HepG2 (cell line): Measurements from ENCODE around the gene DIP2C. TPM values are rescaled to one million over a fixed set of nuclear protein-coding genes. Genes with fewer than 3 reads are reported as not detected.

Experiments used
- ATAC-seq: fragments of 200-7000 bp; cut with Tn5 transposase; 3 replicates; pipeline ENCODE4 v1.9.1; 2020; ENCODE audit warnings: mild to moderate bottlenecking, moderate library complexity
- BruUV-seq: library from RNA; stranded (reverse); fragments of 400-500 nt; replicated peaks from 2 replicates; lab custom pipeline; 2021; lab: Mats Ljungman, UMichigan
- CTCF ChIA-PET: fragments of 300-600 bp; formaldehyde crosslinking; extraction: SDS; loops from one replicate; lab custom pipeline; 2021; ENCODE audit warnings: low total read pairs, inconsistent platforms, low intra/inter-chr PET ratio; lab: Yijun Ruan, JAX
- POLR2A ChIA-PET: fragments of 350-600 bp; sonication (Branson Sonifier 250); formaldehyde crosslinking; loops from one replicate; lab custom pipeline; 2020; ENCODE audit warnings: antibody characterized with exemption, inconsistent platforms; lab: Yijun Ruan, JAX
- DNase-seq: peaks from one replicate; pipeline ENCODE4 v3.0.0-alpha.2; 2015; ENCODE audit warnings: low spot score
- FAIRE-seq: peaks from 3 replicates; lab custom pipeline; 2011; peaks lifted over from hg19 to GRCh38; lab: Jason Lieb, UNC
- H2AFZ ChIP-seq: one replicate; pipeline ENCODE4 v1.6.1; 2011; ENCODE audit warnings: low read length, inconsistent platforms
- H3K27ac ChIP-seq: fragments of 300-600 bp; 3 replicates; pipeline ENCODE4 v1.8.0; 2011; ENCODE audit warnings: mixed run types, mild to moderate bottlenecking, mixed read lengths, low read length, inconsistent platforms; ENCODE audit not compliant: insufficient read depth; ENCODE audit errors: extremely low read length
- H3K27me3 ChIP-seq, 2 experiments: fragments of 200-600 bp in 1 of 2; 2 replicates in 1 of 2; 3 replicates in 1 of 2; pipeline versions ENCODE4 v1.6.0 to v1.8.0; 2011; ENCODE audit warnings: low read length in 2 of 2, mild to moderate bottlenecking in 2 of 2, moderate library complexity in 2 of 2, inconsistent platforms in 1 of 2; ENCODE audit not compliant: insufficient read depth in 2 of 2, control insufficient read depth in 1 of 2
- H3K36me3 ChIP-seq, 2 experiments: fragments of 200-600 bp in 1 of 2; replicated peaks in 1 of 2; 2 replicates in 1 of 2; 3 replicates in 1 of 2; pipeline versions ENCODE4 v1.5.1 to v1.8.0; 2011; ENCODE audit warnings: low read length in 2 of 2, inconsistent platforms in 1 of 2; ENCODE audit not compliant: insufficient read depth in 2 of 2, control insufficient read depth in 1 of 2
- H3K4me1 ChIP-seq: 2 replicates; pipeline ENCODE4 v1.5.1; 2012; ENCODE audit warnings: low read length, inconsistent platforms; ENCODE audit not compliant: insufficient read depth
- H3K4me2 ChIP-seq: 2 replicates; pipeline ENCODE4 v1.6.0; 2011; ENCODE audit warnings: low read depth, low read length, inconsistent platforms
- H3K4me3 ChIP-seq, 3 experiments: fragments of 200-600 bp in 1 of 3; sonication (generic), shearing (Covaris generic) in 1 of 3; replicated peaks in 1 of 3; 2 replicates each; pipeline ENCODE4 v1.5.1; 2011 to 2016; ENCODE audit warnings: low read length in 3 of 3, inconsistent platforms in 2 of 3, low read depth in 2 of 3, mild to moderate bottlenecking in 2 of 3, control low read depth in 1 of 3, mixed read lengths in 1 of 3; ENCODE audit not compliant: insufficient read depth in 1 of 3
- H3K79me2 ChIP-seq: one replicate; pipeline ENCODE4 v1.6.1; 2011; ENCODE audit warnings: low read length, inconsistent platforms; ENCODE audit not compliant: insufficient read depth
- H3K9ac ChIP-seq: 2 replicates; pipeline ENCODE4 v1.6.0; 2011; ENCODE audit warnings: mild to moderate bottlenecking, low read depth, low read length, inconsistent platforms; ENCODE audit not compliant: insufficient read depth
- H3K9me3 ChIP-seq: 2 replicates; pipeline ENCODE4 v1.5.1; 2012; ENCODE audit warnings: mild to moderate bottlenecking, low read length
- H4K20me1 ChIP-seq: 2 replicates; pipeline ENCODE4 v1.6.0; 2011; ENCODE audit warnings: inconsistent platforms, mild to moderate bottlenecking, low read length, moderate library complexity; ENCODE audit not compliant: insufficient read depth
- JUN ChIP-seq: sonication (generic); formaldehyde crosslinking; IDR thresholded peaks from 2 replicates; pipeline ENCODE4 v1.4.0; 2020; ENCODE audit warnings: mild to moderate bottlenecking, missing genetic modification reagents
- SPEN ChIP-seq: sonication (generic); formaldehyde crosslinking; IDR thresholded peaks from 2 replicates; pipeline ENCODE4 v1.5.1; 2020; ENCODE audit warnings: low read depth, mild to moderate bottlenecking, missing genetic modification reagents
- ZNF121 ChIP-seq: sonication (generic); formaldehyde crosslinking; IDR thresholded peaks from 2 replicates; pipeline ENCODE4 v1.5.0; 2020; ENCODE audit warnings: mild to moderate bottlenecking, missing genetic modification reagents
- ZNF264 ChIP-seq: sonication (generic); formaldehyde crosslinking; IDR thresholded peaks from 2 replicates; pipeline ENCODE4 v1.4.0; 2020; ENCODE audit warnings: missing genetic modification reagents
- WGBS: methylation state at CpG from one replicate; pipeline ENCODE4 v1.1.6; 2017; ENCODE audit warnings: low lambda C conversion rate; 5-methylcytosine and 5-hydroxymethylcytosine counted together
- in situ Hi-C: cut with HindIII; loops from 2 replicates; pipeline ENCODE4 v1.10.0; 2017; ENCODE audit warnings: low pct_unique_long_range_greater_than_20kb; ENCODE audit not compliant: extremely low pct_ligation_motif_present
- intact Hi-C: fragments of 100-400 bp; cut with micrococcal nuclease; formaldehyde crosslinking; loops from one replicate; pipeline ENCODE4 v1.10.0; 2022; ENCODE audit not compliant: unreplicated experiment
- polyA plus RNA-seq, 8 experiments: library from polyadenylated mRNA; depleted of rRNA in 3 of 8; stranded (reverse) in 7 of 8; unstranded in 1 of 8; fragments of >200 nt; fragmentation: Illumina TruSeq in 4 of 8; extraction: Trizol in 4 of 8; gene quantifications; 2 replicates each; pipeline versions ENCODE4 v1.2.1 to v1.2.3, GENCODE V29; 2011 to 2016; ENCODE audit warnings: low read depth in 4 of 8, missing spikeins in 1 of 8, mixed read lengths in 1 of 8; ENCODE audit not compliant: insufficient read depth in 1 of 8
- total RNA-seq, 5 experiments: library from RNA; depleted of rRNA; stranded (reverse); fragments of >200 nt; fragmentation: Illumina TruSeq; extraction: Trizol; gene quantifications; 2 replicates each; pipeline ENCODE4 v1.2.3, GENCODE V29; 2016; ENCODE audit warnings: low read depth in 1 of 5
- TF ChIP-seq, protein P1 (sequence below): fragments of 450-650 bp; IDR thresholded peaks from 2 replicates; pipeline ENCODE4 v1.6.1; 2017; ENCODE audit warnings: mild to moderate bottlenecking
- TF ChIP-seq, protein P2 (sequence below), 2 experiments: sonication (generic) in 1 of 2; formaldehyde crosslinking in 1 of 2; IDR thresholded peaks; 2 replicates each; pipeline versions ENCODE4 v1.6.1 to v1.9.0; 2014 to 2022; ENCODE audit warnings: antibody characterized with exemption in 1 of 2, borderline replicate concordance in 1 of 2, inconsistent platforms in 1 of 2, low read depth in 1 of 2, missing genetic modification reagents in 1 of 2

DIP2C gene
- total and polyA plus RNA-seq, 2 of the 13 experiments (the other 11 are each of a cell fraction or from before 2014, with no cell fraction given) = 2.2 to 2.7 TPM

DNA sequence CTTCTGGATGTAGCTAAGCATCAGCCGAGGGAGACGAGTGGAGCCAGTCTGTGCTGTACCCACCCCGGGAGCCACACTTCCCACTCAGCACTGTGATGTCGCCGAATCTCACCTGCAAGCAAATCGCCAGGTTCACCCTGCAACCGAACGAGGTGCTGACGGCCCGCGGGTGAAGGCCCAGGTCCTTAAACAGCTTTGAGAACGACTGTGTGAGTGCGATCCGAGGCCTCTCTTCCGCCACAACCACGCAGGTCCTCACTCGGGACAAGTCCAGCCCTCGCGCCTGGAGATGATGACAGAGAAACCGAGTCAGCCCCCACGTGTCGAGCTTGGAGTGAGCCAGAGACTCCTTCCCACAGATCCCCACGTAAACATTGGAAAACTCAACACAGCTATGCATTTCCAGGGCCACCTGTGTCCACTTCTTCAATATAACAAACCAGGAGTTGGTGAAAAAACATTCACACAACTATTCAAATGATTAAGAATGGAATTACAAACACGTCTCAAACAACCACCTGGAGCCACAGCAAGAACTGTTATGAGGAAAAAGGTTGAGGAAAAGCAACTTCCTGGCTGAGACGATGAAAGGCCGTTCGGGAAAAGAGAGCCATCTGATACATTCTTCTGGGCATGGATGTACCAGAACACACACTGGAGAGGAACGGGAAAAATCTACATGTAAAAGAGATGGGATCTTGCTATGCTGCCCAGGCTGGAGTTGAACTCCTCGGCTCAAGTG, 362.4 kb downstream of the DIP2C start:
- peak; percentile 67 for TF ChIP-seq ZNF121
- no peak for TF ChIP-seq JUN (CRISPR knock-in tag)
- TF ChIP-seq, protein P1, sequence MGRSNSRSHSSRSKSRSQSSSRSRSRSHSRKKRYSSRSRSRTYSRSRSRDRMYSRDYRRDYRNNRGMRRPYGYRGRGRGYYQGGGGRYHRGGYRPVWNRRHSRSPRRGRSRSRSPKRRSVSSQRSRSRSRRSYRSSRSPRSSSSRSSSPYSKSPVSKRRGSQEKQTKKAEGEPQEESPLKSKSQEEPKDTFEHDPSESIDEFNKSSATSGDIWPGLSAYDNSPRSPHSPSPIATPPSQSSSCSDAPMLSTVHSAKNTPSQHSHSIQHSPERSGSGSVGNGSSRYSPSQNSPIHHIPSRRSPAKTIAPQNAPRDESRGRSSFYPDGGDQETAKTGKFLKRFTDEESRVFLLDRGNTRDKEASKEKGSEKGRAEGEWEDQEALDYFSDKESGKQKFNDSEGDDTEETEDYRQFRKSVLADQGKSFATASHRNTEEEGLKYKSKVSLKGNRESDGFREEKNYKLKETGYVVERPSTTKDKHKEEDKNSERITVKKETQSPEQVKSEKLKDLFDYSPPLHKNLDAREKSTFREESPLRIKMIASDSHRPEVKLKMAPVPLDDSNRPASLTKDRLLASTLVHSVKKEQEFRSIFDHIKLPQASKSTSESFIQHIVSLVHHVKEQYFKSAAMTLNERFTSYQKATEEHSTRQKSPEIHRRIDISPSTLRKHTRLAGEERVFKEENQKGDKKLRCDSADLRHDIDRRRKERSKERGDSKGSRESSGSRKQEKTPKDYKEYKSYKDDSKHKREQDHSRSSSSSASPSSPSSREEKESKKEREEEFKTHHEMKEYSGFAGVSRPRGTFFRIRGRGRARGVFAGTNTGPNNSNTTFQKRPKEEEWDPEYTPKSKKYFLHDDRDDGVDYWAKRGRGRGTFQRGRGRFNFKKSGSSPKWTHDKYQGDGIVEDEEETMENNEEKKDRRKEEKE = no peak
- 98% methylated on average over 25 of the region's 29 CpGs for WGBS
- no peak overlapping the region for H3K27ac ChIP-seq
- H3K27me3 ChIP-seq = no peaks in the 10 kb centered on the region; a peak in 1 of 5 replicates
- H2AFZ ChIP-seq = no peak overlapping the region
- ChIA-PET CTCF (no interaction called here), POLR2A (no interaction called here)
- no peak overlapping the region for H3K4me2 ChIP-seq
- H4K20me1 ChIP-seq = no peaks in the 10 kb centered on the region
- BruUV-seq = no TSS peak
- H3K36me3 ChIP-seq = no peaks in the 10 kb centered on the region; a peak in 2 of 5 replicates
- no peak overlapping the region for H3K4me3 ChIP-seq
- no peak for FAIRE-seq
- H3K79me2 ChIP-seq = no peaks in the 10 kb centered on the region
- ATAC-seq = no peak
- in situ Hi-C loops (no loop called here), intact Hi-C loops (no loop called here)
- no peak for DNase-seq
- H3K9me3 ChIP-seq = no peaks in the 10 kb centered on the region
- no peak overlapping the region for H3K9ac ChIP-seq
- H3K4me1 ChIP-seq = peaks cover 32% of the 10 kb centered on the region

DNA sequence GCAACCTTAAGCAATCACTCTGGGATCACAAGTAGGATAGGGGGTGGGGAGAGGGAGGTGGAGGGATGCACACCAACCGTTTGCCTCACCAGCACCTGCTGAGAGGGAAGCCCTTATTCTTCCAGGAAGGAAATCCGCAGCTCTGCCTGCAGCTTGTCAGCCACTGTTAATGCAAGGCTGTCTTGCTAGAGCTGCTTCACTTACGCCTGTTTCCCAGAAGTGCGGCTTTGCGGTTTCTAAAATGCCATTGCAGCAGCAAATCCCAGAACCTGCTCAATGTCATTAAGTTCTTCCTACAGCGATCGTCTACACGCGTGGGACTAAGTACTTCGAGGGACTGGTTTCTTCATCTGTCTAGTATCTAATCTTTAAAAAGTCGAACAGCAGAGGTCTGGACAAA, 363.1 kb downstream of the DIP2C start:
- in situ Hi-C loops = no loop called here
- no peaks in the 10 kb centered on the region for H3K9me3 ChIP-seq
- no peak overlapping the region for H3K9ac ChIP-seq
- H4K20me1 ChIP-seq = no peaks in the 10 kb centered on the region
- ChIA-PET CTCF (no interaction called here), POLR2A (no interaction called here)
- no peak for FAIRE-seq
- ATAC-seq = no peak
- no peak overlapping the region for H2AFZ ChIP-seq
- no peak for DNase-seq
- no peak overlapping the region for H3K27ac ChIP-seq
- no peak overlapping the region for H3K4me3 ChIP-seq
- intact Hi-C loops = no loop called here
- no peaks in the 10 kb centered on the region; a peak in 1 of 5 replicates for H3K27me3 ChIP-seq
- no peaks in the 10 kb centered on the region for H3K79me2 ChIP-seq
- BruUV-seq = no TSS peak
- H3K4me2 ChIP-seq = no peak overlapping the region
- H3K4me1 ChIP-seq = peaks cover 32% of the 10 kb centered on the region
- no peaks in the 10 kb centered on the region; a peak in 2 of 5 replicates for H3K36me3 ChIP-seq
- WGBS = 96% methylated on average over 10 of the region's 11 CpGs
- TF ChIP-seq ZNF264 (CRISPR knock-in tag) = no peak
- TF ChIP-seq, protein P2, sequence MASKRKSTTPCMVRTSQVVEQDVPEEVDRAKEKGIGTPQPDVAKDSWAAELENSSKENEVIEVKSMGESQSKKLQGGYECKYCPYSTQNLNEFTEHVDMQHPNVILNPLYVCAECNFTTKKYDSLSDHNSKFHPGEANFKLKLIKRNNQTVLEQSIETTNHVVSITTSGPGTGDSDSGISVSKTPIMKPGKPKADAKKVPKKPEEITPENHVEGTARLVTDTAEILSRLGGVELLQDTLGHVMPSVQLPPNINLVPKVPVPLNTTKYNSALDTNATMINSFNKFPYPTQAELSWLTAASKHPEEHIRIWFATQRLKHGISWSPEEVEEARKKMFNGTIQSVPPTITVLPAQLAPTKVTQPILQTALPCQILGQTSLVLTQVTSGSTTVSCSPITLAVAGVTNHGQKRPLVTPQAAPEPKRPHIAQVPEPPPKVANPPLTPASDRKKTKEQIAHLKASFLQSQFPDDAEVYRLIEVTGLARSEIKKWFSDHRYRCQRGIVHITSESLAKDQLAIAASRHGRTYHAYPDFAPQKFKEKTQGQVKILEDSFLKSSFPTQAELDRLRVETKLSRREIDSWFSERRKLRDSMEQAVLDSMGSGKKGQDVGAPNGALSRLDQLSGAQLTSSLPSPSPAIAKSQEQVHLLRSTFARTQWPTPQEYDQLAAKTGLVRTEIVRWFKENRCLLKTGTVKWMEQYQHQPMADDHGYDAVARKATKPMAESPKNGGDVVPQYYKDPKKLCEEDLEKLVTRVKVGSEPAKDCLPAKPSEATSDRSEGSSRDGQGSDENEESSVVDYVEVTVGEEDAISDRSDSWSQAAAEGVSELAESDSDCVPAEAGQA (IDR thresholded peaks at IDR 0.05; ENCODE audit: low read depth) = no peak
- TF ChIP-seq, protein P2 (CRISPR knock-in tag; IDR thresholded peaks at IDR 0.05; ENCODE audit: borderline replicate concordance) = no peak
- no peak for TF ChIP-seq SPEN (CRISPR knock-in tag)
